NCI-H1930 (cell line): ENCODE data around the gene EPHA4.
A peak's percentile ranks its signal among the peaks of the same experiment; 100 is the strongest.

ENCODE experiments used
- DNase-seq, 2 experiments: peaks; one replicate each; lab custom pipeline; 2025; lab: John Stamatoyannopoulos, UW

Gene EPHA4

DNA sequence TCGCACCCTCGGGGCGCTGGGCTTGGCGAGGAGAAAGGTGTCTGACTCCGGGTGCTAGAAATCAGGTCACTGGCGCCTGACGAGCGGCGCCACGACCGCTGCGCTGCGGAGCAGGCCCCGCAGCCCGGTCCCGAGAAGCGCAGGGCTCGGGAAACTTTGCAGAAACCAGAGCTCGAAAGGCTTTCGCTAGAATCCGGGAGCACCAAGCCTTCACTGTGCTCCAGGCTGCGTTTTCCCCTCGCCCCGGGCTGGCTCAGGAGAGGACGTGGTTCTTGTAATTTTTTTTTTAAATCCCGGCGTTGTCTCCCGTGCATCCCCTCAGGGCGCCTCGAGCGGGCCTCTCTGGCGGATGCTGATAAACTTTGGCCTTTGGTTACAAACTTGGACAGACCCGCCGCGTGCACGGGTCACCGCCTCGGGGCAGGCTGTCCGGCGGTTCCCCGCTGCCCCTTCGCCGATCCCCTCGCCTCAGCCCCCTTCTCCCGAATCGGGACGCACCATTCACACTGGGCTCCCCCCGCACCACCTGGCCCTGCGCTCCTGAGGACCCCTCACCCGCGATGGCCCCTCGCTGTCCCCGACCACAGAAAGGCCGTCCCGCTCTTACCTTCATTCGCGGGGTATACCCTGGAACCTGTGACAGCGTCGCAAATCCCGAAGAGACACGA, 419 bp downstream of the EPHA4 start:
- no peak for DNase-seq

DNA sequence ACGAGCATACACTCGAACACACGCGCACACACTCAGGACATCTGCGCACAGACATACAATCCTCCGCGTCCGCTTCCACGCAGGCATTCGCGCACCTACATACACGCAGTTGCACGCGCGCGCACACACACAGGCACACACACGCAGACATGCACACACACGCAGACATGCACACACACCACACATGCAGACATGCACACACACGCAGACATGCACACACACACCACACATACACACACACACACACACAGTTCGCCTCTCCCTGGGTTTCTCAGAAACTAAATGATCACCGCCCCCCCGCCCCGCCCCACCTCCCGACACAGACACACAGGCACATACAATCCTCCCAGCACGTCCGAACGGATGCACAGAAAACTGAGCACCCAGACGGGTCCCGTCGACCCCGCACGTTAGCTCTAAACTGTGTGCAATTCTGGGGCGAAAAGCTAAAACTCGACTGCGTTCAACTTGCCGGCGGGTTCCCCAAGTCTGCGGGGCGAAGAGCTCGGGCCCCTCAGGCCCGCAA, 1.0 kb downstream of the EPHA4 start:
- no peak for DNase-seq

DNA sequence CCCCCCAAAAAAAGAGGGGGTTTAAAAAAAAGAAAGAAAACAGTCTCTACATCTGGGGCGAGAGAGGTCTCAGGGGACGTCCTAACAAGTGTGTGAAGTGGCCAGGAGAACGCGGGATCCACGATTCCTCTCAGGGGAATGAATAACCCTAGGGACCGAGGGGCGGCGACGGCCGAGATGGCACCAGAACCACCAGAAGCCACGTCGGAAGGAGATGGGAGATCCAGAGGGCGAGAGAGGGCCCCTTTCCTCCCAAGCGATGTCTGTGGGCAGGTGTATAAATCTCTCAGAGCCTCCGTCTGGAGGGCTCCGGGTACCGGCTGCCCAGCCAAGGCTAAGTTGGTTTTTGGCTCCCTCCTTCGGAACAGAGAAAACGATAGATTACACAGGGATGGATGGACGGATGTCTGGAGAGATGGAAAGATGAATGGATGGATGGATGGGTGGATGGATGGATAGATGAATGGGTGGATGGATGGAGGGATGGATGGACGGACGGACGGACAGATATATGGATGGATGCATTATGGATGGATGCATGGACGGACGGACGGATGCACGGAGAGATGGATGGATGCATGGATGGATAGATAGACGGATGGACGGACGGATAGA, 1.7 kb downstream of the EPHA4 start:
- peak in 1 of 2 experiments; percentile 49 for DNase-seq

DNA sequence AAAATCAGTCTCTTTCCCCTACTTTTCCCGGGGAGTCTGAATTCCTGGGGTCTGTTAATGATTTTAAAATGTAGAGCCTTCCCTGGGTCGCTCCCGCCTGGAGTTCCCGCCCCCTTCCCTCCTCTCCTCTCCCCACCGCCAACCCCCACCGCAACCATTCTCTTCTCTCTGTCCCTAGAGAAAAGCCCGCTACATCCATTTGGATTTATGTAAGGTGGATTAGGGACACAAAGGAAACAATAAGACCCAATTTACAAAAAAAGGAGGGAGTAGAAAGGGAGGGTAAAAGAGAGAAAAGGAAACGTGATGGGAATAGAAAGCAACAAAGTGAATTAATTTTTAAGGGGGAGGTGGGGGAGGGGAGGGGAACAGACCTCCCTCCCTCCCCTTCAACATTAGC, 2.2 kb downstream of the EPHA4 start:
- peak in 1 of 2 experiments; percentile 9 for DNase-seq

DNA sequence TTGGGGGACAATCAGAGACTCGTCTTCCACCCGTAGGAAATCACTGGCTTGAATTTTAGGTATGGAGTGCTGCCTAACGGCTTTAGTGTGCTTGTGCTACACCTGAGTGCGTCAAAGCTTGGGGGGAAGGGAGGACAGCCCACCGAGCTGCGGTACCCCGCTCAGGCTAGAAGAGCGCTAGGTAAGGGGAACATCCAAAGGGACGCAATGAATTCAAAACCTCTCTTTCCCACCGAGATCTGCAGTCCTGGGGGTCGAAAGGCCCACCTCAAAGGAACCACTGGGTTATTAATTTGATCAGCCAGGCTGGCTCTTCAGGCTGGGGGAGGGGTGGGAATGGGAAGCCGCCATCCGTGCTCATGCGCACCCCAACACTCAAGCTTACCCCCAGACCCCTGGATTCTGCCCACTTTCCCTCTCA, 2.7 kb downstream of the EPHA4 start:
- no peak for DNase-seq

DNA sequence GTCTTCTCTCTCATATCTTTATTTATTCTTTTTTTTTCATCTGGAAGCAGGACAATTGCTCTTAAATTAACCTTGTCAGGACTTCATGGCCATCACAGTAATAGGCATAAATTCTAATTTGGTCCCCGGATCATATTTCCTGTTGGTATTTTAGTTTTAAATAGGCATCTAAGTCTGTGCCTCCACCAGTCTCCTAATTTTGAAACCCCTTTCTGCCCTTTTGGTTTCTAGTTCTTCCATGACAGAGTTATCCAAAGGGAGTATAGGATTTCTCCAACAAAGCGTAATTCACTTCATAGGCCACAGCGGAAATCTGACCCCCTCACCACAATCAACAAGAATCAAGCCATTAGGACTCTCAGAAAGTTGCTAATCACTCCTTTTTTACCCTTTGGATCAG, 3.8 kb downstream of the EPHA4 start:
- no peak for DNase-seq

DNA sequence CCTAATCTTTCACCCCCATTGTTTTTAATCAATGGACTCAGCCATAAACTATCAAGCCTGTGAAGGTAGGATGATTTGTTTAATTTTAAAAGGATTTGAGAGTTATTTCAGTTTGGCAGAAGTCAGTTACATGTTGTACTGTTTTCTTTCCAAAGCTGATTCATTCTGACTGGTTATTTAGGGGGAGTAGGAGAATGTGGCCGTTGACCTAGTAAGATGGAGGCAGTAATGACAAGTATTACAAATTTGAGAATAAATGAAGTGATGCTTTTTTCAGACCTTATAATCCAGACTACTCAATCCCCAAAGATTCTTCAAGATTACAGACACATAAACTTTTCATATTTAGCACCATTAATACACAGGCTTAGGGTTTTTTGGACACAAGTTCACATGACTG, 4.3 kb downstream of the EPHA4 start:
- DNase-seq = no peak

DNA sequence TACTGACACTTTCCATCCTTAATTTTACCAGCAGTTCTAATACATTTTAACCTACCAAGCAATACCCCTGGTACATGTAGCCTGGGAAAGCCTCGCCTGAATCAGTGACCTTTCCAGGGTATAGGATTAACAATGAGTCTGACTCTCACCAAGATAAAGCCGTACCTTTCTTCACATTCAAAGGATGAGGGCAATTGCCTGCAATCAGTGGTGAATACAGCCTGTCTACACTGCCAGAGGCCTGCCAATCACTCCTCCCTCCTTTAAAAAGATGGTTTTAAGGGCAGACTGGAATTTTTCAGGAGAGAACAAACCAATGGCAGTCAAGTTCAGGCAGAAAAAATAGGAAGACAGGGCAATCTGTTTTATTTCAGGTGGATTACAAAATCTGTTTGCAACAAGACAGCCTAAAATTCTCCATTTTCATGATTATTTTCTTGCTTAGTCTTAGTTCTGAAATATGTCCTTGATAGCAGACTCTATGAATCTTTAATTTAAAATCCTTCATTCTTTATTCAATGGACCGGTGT, 4.8 kb downstream of the EPHA4 start:
- DNase-seq = no peak

DNA sequence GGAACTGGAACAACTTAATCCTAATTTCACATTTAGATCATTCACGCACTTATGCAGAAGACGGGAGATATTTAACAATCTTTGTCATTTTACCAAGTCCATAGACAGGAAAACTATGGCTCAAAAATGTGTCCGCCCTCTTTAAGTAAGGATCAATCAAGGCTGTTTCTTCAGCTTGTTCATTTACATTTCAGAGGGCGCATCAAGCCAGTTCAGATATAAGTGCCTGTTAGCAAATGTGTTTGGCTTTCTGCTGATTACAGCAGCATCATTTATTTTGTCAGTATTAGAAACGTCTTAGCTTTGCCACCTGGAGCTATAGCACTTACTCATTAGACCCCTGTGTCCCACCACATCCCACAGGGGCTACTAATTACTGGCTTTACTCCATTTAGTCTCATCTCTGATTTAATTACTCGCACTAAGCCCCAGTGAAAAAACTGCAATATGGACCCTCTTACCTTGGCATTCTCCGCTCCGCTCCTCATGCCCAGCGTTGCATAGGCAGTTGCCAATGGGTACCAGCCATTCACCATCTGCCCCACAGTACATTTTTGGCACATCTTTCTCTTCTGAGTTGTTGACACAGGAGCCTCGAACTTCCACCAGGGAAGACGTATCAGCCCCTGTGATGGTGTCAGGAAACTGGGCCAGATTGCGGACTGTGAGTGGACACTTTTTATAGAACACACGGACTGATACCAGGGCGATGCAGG, 8.7 kb downstream of the EPHA4 start:
- DNase-seq = no peak

DNA sequence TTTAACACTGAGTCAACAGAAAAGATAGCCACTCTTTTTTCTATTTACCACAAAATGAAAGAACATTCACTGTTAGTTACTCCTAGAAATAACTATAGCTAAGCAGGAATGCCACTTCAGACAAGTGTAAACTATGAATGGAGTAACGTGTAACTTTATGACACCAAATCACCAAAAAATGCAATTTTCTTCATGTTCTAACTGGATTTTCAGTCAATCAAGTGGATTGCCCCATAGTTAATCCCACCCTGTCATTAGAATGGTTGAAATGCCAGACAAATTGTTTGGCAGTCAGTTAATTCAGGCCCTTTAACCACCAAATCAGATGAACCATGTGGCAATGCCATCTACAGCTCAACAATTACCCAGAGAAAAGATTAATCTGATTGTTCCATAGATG, 9.9 kb downstream of the EPHA4 start:
- DNase-seq = no peak

DNA sequence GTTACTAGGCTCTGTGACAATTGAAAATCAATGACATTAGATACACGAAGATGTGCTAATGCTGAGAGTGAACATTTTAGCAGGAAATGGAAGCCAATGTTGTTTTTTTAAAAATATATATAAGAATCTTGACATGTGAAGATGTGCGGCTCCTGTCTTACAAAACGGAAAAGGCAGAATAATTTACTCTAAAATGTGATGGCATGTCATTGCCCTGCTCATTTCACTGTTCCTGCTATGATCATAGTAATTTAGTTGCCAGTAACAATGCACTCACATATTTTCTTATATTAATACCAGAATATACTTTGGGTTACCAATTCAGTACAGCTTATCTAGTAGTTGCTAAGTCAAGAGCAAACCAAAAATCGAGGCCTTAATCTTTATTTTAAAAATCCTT, 10.3 kb downstream of the EPHA4 start:
- DNase-seq = no peak

DNA sequence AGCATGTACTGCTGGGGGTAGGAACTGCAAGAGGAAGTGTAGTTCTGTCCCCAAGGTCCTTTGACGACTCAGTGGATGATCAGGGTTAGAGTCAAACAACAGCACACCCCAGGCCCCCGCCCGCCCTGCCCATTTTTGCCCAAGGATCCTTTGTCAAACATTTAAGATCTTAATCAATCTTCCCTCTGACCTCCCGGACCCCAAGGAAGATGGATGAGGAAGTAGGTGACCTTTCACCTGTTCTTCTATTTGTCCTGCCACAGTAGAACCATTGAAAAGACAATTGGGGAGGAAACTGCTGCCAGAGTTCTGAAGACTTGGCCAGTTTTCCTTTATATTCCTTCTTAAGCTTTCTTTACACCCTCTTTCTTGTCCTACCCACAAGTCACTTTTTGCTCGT, 12.1 kb downstream of the EPHA4 start:
- DNase-seq = no peak

DNA sequence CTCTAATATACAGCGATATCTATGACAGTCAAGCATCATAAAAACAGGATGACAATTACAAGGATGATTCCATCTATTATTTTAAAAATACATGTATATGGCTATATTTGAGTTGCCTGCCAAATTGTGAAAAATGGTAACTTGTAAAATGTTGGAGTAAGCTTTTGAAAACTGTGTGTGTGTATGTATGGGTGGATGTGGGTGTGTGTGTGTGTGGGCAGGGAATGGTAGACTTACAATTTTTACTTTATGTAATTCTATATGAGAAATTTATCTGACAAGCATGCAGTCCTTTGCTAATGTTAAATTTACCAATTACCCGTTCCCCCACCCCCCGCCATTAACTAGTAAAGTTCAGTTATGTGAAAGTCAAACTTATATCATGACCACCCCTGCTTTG, 14.0 kb downstream of the EPHA4 start:
- DNase-seq = no peak

DNA sequence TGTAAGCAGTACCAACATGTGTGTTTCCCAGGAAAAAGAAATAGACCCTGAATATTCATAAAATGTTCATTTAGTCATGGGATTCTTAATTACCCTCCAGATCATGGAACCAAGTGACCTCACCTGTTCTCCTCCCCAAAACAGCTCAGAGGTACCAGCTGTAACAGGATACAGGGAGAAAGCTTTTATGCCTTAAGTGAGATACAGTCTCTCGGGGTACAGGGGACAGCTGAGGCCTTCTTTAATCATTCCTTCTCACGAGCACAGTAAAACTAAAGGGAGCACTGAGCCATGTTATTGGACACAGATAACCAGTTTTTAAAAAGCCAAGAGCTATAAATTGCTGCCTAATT, 16.6 kb downstream of the EPHA4 start:
- no peak for DNase-seq

DNA sequence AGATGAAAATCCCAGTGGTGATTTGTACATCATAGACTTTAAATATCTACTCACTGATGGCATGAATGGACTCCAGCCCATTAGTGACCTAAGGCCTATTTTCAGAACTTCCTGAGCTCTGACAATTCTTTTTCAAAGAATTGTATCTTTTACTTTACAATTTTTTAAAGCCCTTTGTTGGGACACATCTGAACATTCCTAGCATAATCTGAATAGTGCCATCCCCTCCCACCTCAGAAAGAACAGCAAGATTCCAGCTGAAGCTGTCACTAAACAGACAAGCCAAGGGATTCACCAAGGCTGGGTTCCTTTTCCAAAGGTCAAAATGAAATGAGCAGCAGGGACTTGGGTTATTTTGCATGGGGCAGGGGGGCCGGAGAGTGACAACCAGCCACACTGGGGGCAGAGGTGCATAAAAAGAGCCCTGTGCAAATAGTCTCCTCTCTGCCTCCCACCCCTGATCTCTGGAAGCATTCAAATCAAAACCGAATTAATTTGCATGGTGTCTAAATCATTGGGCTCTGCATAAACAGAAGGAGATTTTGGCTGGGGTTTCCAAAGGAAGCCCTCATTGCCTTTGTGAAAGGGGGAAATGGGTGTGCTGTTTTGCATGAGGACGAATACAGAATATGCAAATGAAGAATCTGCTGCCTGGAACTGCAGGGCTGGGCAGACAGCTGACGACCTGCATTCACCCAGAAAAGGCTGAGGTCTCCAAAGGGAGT, 17.2 kb downstream of the EPHA4 start:
- DNase-seq = no peak

DNA sequence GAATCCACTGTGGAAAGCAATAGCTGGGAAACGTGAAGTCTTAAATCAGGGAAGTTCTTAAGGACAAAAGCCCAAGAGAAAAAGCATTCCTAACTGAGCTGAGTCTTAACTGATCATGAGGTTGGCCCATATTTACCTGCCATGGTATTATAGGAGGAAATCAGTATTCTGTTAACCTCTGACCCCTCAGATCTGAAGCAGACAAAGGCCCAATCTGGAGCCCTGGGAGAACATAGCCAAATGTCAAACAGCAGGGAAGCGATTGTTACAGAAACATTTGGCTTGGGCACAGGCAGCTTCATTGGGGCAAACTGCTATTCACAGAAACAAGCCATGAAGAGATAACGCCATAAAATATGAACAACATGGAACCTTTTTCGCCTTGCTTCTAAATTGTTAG, 18.8 kb downstream of the EPHA4 start:
- DNase-seq = peak; percentile 85 to 87

DNA sequence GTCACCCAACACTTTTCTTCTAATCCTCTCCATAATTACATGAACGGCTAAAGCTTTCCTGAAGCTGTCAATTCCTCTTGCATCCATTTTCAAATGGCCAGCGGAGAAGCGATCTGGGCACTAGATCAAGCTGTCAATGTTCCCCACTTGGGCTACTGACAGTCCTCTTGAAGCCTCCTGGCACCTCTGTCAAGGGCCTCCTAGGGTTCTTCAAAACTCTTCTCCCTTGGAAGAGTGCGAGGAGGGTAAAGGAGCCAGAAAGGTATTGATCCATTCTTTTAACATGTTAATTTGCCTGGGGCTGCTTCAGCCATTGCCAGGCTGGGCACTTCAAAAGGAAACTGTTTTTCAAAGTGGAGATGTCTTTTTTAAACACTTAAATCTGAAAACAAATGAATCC, 19.8 kb downstream of the EPHA4 start:
- no peak for DNase-seq

DNA sequence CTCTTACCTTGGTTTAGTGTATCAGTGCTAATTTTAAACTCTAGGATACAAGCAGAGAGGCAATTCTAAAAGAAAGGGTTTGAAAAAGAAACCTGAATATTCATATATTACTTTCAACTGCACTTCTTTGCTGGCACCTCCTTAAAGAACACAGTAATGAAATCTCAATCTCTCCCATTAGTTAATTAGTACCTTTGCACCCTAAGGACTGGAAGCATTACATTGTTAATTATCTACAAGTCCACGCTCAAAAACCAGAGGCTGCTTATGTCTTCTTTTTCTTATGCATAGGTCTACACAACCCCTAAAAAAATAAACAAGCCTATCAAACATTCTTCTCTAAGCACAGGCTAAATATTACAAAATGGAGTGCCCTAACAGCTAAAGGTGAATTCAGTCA, 20.2 kb downstream of the EPHA4 start:
- DNase-seq = no peak

DNA sequence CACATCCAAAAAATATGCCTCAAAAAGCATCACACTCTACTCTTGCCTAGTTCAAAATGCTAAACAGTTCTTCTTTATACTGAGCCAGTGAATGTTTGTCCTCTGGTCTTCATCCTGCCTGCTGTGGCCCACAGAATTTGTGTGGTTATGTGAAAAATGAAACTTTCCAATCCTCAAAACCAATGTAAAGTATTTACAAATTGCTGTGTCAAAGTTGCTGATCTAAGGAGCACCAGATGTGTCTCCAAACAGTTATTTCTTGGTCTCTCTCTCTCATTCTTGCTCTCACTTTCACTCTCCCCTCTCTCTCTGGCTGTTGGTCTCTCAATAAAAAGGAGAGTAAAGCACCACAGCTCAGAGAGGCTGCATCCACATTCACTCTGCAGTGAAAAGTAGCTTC, 23.0 kb downstream of the EPHA4 start:
- no peak for DNase-seq

DNA sequence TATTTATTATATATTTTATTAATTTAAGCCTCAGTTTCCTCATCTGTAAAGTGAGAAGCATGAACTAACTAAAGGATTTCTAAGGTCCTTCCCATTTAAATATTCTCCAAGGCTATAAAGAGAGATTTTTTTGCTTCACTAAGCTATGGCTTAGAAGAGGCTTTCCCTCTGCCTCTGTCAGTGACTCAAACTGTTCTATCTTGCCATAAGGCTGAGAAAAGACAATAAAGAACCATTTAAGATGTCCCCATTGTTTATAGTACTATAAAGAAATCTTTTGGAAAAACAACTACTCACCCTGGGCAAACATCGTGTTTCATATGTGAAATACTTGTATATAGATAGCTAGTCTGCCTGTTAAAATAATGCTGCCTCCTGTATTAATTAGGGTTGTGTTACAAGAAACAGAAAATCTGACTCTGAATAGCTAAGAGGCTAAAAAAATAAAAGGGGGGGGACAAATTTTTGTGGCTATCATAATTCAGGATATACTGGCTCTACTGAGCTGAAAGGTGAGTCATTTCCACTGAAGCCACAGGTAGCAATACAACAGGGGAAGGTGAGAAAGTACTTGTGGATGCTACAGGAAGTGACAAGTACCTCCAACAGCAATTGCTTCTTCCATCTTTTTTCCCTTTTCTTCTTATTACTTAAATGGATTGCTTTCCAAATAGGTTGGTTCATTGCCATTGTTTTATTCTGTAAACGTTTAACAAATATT, 25.4 kb downstream of the EPHA4 start:
- no peak for DNase-seq

DNA sequence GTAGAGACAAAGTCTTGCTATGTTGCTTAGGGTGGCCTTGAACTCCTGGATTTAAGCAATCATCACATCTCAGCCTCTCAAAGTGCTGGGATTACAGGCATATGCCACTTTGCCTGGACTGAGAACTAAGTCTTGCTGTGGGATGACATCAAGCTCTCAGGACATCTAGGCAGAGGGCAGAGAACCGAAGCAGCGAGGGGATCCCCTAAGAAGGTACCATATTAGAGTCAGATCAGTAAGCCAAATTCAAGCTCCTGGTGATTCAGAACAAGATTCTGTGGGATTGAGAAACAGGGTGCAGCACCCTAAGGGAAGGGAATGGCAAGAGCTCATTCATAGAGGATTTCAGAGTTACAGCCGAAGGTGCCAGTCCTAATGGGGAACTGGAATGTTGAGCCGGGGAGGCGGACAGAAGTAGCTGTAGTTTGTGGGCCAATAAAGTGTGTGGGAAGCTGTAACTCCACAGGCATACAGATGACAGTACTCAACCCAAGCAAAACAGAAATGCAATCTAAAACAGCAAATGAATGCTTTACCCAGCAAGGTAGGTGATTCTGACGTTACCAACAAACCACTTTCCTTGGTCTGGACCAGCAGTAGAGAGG, 30.9 kb downstream of the EPHA4 start:
- no peak for DNase-seq
